GM21619 (cell line): ENCODE results near the gene NSMF.

Experiments used
- ATAC-seq: cut with Tn5 transposase; IDR thresholded peaks from one replicate; pipeline ENCODE4 v1.9.1; 2021; ENCODE audit not compliant: unreplicated experiment

NSMF gene

GRCh38 chr9:137397675-137398423 is 61.3 kb downstream of the NSMF start:
- ATAC-seq, result no peak
